ENCODE results near the gene MAP3K2. TPM values are rescaled to one million over a fixed set of nuclear protein-coding genes. Genes with fewer than 3 reads are reported as not detected.

The MAP3K2 gene
- total and polyA plus RNA-seq, 2 donors (not counting 3 experiments of a cell fraction or from before 2014, with no cell fraction given) = 3.4 to 25.7 TPM

DNA sequence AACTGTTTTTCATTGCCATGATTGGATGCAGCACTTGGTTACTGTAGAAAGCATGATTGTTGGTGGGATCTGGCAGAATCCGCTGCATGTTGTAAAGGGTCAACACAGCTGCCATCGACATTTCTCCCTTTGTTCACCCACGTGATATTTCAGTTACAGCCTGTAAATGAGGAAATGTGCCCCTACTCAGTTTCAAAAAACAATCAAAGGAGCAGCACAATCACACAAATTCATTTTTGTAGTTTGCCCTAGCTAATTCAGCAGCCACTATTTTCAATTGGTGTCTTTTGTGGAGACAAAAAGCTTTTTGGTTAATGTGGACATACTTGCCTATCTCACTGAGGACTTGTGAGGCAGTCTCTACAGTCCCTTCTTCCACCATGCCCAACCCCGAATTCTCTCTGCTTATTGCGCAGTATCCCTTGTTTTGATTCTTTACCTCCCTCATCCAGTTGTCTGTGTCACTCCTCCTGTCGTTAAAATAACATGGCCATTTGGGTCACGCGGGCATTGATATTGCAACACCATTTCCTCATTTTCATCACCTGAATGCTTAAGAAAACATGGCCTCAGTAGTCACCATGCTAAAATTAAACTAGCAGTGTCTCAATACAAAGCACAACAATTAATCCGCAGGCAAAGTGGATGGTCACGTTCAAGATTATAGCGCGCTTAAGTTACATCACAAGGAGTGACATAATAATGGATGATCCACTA, 24.0 kb upstream of the MAP3K2 start:
- no peaks in the 10 kb centered on the region for H3K9me3 ChIP-seq (replicated peaks; ENCODE audit: control insufficient read depth, insufficient read depth, low read length)
- peak overlapping the region; percentile 45 for H2AFZ ChIP-seq (ENCODE audit: low read depth, low read length)
- TF ChIP-seq GATA2 (IDR thresholded peaks at IDR 0.05; ENCODE audit: insufficient read depth, insufficient read length, low read depth, low read length) = no peak
- TF ChIP-seq JUN (IDR thresholded peaks at IDR 0.05; ENCODE audit: borderline replicate concordance, insufficient read depth, insufficient read length, low read depth) = no peak
- no peak for TF ChIP-seq POLR2A (IDR thresholded peaks at IDR 0.05; ENCODE audit: low read depth, low read length)
- TF ChIP-seq, protein P1, sequence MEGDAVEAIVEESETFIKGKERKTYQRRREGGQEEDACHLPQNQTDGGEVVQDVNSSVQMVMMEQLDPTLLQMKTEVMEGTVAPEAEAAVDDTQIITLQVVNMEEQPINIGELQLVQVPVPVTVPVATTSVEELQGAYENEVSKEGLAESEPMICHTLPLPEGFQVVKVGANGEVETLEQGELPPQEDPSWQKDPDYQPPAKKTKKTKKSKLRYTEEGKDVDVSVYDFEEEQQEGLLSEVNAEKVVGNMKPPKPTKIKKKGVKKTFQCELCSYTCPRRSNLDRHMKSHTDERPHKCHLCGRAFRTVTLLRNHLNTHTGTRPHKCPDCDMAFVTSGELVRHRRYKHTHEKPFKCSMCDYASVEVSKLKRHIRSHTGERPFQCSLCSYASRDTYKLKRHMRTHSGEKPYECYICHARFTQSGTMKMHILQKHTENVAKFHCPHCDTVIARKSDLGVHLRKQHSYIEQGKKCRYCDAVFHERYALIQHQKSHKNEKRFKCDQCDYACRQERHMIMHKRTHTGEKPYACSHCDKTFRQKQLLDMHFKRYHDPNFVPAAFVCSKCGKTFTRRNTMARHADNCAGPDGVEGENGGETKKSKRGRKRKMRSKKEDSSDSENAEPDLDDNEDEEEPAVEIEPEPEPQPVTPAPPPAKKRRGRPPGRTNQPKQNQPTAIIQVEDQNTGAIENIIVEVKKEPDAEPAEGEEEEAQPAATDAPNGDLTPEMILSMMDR (IDR thresholded peaks at IDR 0.05; ENCODE audit: extremely low read depth in 1 of 2, insufficient read depth in 1 of 2, low read depth in 1 of 2, low read length in 2 of 2) = no peak
- no peak for TF ChIP-seq EZH2 (IDR thresholded peaks at IDR 0.05; ENCODE audit: borderline replicate concordance, low read depth, low read length, severe bottlenecking)
- no peak for TF ChIP-seq FOS (IDR thresholded peaks at IDR 0.05; ENCODE audit: borderline replicate concordance, insufficient read depth, low read length)
- TF ChIP-seq, protein P2, sequence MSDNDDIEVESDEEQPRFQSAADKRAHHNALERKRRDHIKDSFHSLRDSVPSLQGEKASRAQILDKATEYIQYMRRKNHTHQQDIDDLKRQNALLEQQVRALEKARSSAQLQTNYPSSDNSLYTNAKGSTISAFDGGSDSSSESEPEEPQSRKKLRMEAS (IDR thresholded peaks at IDR 0.05; ENCODE audit: insufficient read depth, insufficient read length) = no peak
- no peak for TF ChIP-seq POLR2AphosphoS5 (IDR thresholded peaks at IDR 0.05; ENCODE audit: insufficient read depth, low read depth, low read length)
- TF ChIP-seq MYC (IDR thresholded peaks at IDR 0.05; ENCODE audit: low read depth, low read length) = no peak
- peak overlapping the region; percentile 89 for H3K4me2 ChIP-seq (ENCODE audit: insufficient read depth, low read length)
- no peak overlapping the region for H3K4me3 ChIP-seq (replicated peaks in 1 of 3; ENCODE audit: insufficient read depth in 1 of 3, low read depth in 1 of 3, low read length in 3 of 3)
- H3K27me3 ChIP-seq (ENCODE audit: control insufficient read depth in 2 of 2, insufficient read depth in 2 of 2, low read length in 2 of 2) = peaks cover 0 to 2% of the 10 kb centered on the region in 2 experiments
- H4K20me1 ChIP-seq (replicated peaks; ENCODE audit: control insufficient read depth, extremely low read depth, insufficient read depth, low read length) = no peaks in the 10 kb centered on the region
- peak; percentile 67 for FAIRE-seq
- BruUV-seq (replicated peaks) = no TSS peak
- H3K36me3 ChIP-seq (ENCODE audit: control insufficient read depth in 2 of 2, extremely low read depth in 1 of 2, insufficient read depth in 2 of 2, low read length in 2 of 2) = no peaks in the 10 kb centered on the region
- no peaks in the 10 kb centered on the region for H3K9me1 ChIP-seq (replicated peaks; ENCODE audit: control insufficient read depth, extremely low read depth, insufficient read depth, low read length)
- ChIA-PET POLR2A (no interaction called here), CTCF (interaction anchor here (1.1 to 2.3 kb wide), 3 partner anchors 7 to 13 kb away, joined by 3 to 9 read pairs (median 4); no protein-coding TSS in a partner anchor)
- peak overlapping the region; percentile 57 for H3K9ac ChIP-seq (replicated peaks; ENCODE audit: extremely low read depth, insufficient read depth, low read length)
- no peaks in the 10 kb centered on the region for H3K79me2 ChIP-seq (ENCODE audit: control insufficient read depth, insufficient read depth, low read length)
- DNase-seq (ENCODE audit: low read depth, low spot score) = peak; percentile 44
- dilution Hi-C loops (cut with MboI; ENCODE audit: extremely low pct_ligation_motif_present, low sequenced_read_pairs) (no loop called here), intact Hi-C loops (cut with micrococcal nuclease) (no loop called here)
- H3K27ac ChIP-seq (ENCODE audit: insufficient read depth, low read depth, low read length) = peak overlapping the region; percentile 70
- peaks cover 50% of the 10 kb centered on the region for H3K4me1 ChIP-seq (ENCODE audit: control insufficient read depth, extremely low read depth, insufficient read depth, low read length)
